ENCODE data around the gene BHLHA15. TPM values are rescaled to one million over a fixed set of nuclear protein-coding genes. Genes with fewer than 3 reads are reported as not detected.

Gene BHLHA15
- total and polyA plus RNA-seq, 9 of the 15 experiments (the other 6 are each of a cell fraction or from before 2014, with no cell fraction given) = 0.22 to 2.0 (median 1.1) TPM; not detected in 4

- Histone ChIP-seq H3K36me3 (ENCODE audit: control insufficient read depth, insufficient read depth, low read length) (no peaks in the 10 kb centered on the region), H3K9me1 (ENCODE audit: control insufficient read depth, insufficient read depth, low read length) (no peaks in the 10 kb centered on the region), H3K9ac (ENCODE audit: insufficient read depth in 1 of 2, low read depth in 2 of 2, low read length in 2 of 2) (peak overlapping the region in 1 of 2 experiments; percentile 50; a peak in 2 of 4 replicates), H3K9me3 (replicated peaks; ENCODE audit: control insufficient read depth, insufficient read depth, low read depth, low read length) (no peaks in the 10 kb centered on the region), H3K27ac (ENCODE audit: extremely low read depth, low read depth, low read length) (no peak overlapping the region), H3K4me3 (no peak overlapping the region), H3K4me2 (ENCODE audit: insufficient read depth, low read length) (no peak overlapping the region), H3K27me3 (ENCODE audit: control insufficient read depth in 2 of 2, insufficient read depth in 2 of 2, low read length in 2 of 2) (peaks cover 0 to 32% of the 10 kb centered on the region in 2 experiments; a peak in 3 of 5 replicates), H4K20me1 (replicated peaks; ENCODE audit: control insufficient read depth, insufficient read depth, low read length) (no peaks in the 10 kb centered on the region; the same call in 1 of the 2 replicates), H2AFZ (ENCODE audit: low read depth, low read length) (no peak overlapping the region), H3K4me1 (replicated peaks in 1 of 2; ENCODE audit: control insufficient read depth in 2 of 2, insufficient read depth in 2 of 2, low read length in 2 of 2) (peaks cover 9 to 35% of the 10 kb centered on the region in 2 experiments; a peak in 3 of 5 replicates), H3K79me2 (ENCODE audit: control insufficient read depth, insufficient read depth, low read length) (no peaks in the 10 kb centered on the region)
- TF ChIP-seq MXI1 (IDR thresholded peaks at IDR 0.05; ENCODE audit: low read depth, low read length) = no peak
- ChIA-PET POLR2A (no interaction called here), CTCF (ENCODE audit: low intra/inter-chr PET ratio) (no interaction called here)
- peak in 1 of 4 experiments; percentile 16 for DNase-seq (ENCODE audit: extremely low read depth in 1 of 4, low spot score in 3 of 4)
- no peak for FAIRE-seq
- no TSS peak for BruUV-seq (replicated peaks)
- 35% methylated on average over 26 of the region's 30 CpGs for WGBS (ENCODE audit: insufficient coverage, low coverage, missing lambda C conversion rate)
- intact Hi-C loops (cut with micrococcal nuclease) = no loop called here
- ATAC-seq = no peak
- in situ Hi-C loops (cut with MboI) = no loop called here
Measured at GRCh38 chr7:98222533-98223195, 11.4 kb downstream of the BHLHA15 start.

- Histone ChIP-seq H3K79me2 (ENCODE audit: control insufficient read depth, insufficient read depth, low read length) (no peaks in the 10 kb centered on the region), H3K27me3 (ENCODE audit: control insufficient read depth in 2 of 2, insufficient read depth in 2 of 2, low read length in 2 of 2) (peaks cover 0 to 37% of the 10 kb centered on the region in 2 experiments; a peak in 3 of 5 replicates), H3K27ac (ENCODE audit: extremely low read depth, low read depth, low read length) (no peak overlapping the region), H3K4me2 (ENCODE audit: insufficient read depth, low read length) (no peak overlapping the region), H2AFZ (ENCODE audit: low read depth, low read length) (no peak overlapping the region), H3K36me3 (ENCODE audit: control insufficient read depth, insufficient read depth, low read length) (no peaks in the 10 kb centered on the region), H3K9ac (ENCODE audit: insufficient read depth in 1 of 2, low read depth in 2 of 2, low read length in 2 of 2) (peak overlapping the region in 1 of 2 experiments; percentile 45; a peak in 1 of 4 replicates), H3K4me1 (replicated peaks in 1 of 2; ENCODE audit: control insufficient read depth in 2 of 2, insufficient read depth in 2 of 2, low read length in 2 of 2) (peaks cover 1 to 29% of the 10 kb centered on the region in 2 experiments; a peak in 2 of 5 replicates), H3K9me1 (ENCODE audit: control insufficient read depth, insufficient read depth, low read length) (no peaks in the 10 kb centered on the region), H3K4me3 (no peak overlapping the region), H3K9me3 (replicated peaks; ENCODE audit: control insufficient read depth, insufficient read depth, low read depth, low read length) (no peaks in the 10 kb centered on the region), H4K20me1 (replicated peaks; ENCODE audit: control insufficient read depth, insufficient read depth, low read length) (no peaks in the 10 kb centered on the region; the same call in 1 of the 2 replicates)
- intact Hi-C loops (cut with micrococcal nuclease) (no loop called here), in situ Hi-C loops (cut with MboI) (no loop called here)
- ATAC-seq = no peak
- WGBS (ENCODE audit: insufficient coverage, low coverage, missing lambda C conversion rate) = 21% methylated on average over 15 of the region's 15 CpGs
- FAIRE-seq = no peak
- ChIA-PET CTCF (ENCODE audit: low intra/inter-chr PET ratio) (no interaction called here), POLR2A (no interaction called here)
- no TSS peak for BruUV-seq (replicated peaks)
- DNase-seq (ENCODE audit: extremely low read depth in 1 of 4, low spot score in 3 of 4) = peak in 2 of 4 experiments; percentile 9 to 15
- TF ChIP-seq POLR2AphosphoS5 (IDR thresholded peaks at IDR 0.05; ENCODE audit: control insufficient read depth, insufficient read depth, low read depth, low read length) = no peak
- TF ChIP-seq HES1 (IDR thresholded peaks at IDR 0.05; ENCODE audit: low read depth) = no peak
Measured at GRCh38 chr7:98223351-98223897, 12.2 kb downstream of the BHLHA15 start.

Measured in K562 (cell line).